SK-N-SH (cell line): ENCODE results near the gene FAM163A. TPM values are rescaled to one million over a fixed set of nuclear protein-coding genes. Genes with fewer than 3 reads are reported as not detected.

Experiments
- CTCF ChIA-PET: fragments of 300-600, 350-600 bp; formaldehyde crosslinking; extraction: SDS; loops from one replicate; lab custom pipeline; 2021; lab: Yijun Ruan, JAX
- POLR2A ChIA-PET: fragments of 350-600 bp; sonication (Branson Sonifier 250); formaldehyde crosslinking; extraction: SDS; loops from one replicate; lab custom pipeline; 2020; ENCODE audit warnings: antibody characterized with exemption, inconsistent platforms; lab: Yijun Ruan, JAX
- DNase-seq: peaks from one replicate; pipeline ENCODE4 v3.0.0; 2012
- H2AFZ ChIP-seq: fragments of 200-600 bp; sonication (generic); 2 replicates; pipeline ENCODE4 v1.8.1; 2016; ENCODE audit warnings: antibody characterized with exemption, mild to moderate bottlenecking, low read depth
- H3F3A ChIP-seq: fragments of 200-600 bp; sonication (generic); replicated peaks from 2 replicates; pipeline ENCODE3; 2016; ENCODE audit warnings: antibody characterized with exemption, mild to moderate bottlenecking; ENCODE audit not compliant: insufficient read depth
- H3K27ac ChIP-seq, 2 experiments: fragments of 200-500 bp in 1 of 2; fragments of 200-600 bp in 1 of 2; sonication (Bioruptor generic) in 1 of 2; sonication (generic), shearing (Covaris generic) in 1 of 2; 2 replicates each; pipeline versions ENCODE4 v1.5.1 to v1.6.1; 2014 to 2016; ENCODE audit warnings: low read depth in 2 of 2, inconsistent platforms in 1 of 2, low read length in 1 of 2, mild to moderate bottlenecking in 1 of 2, mixed read lengths in 1 of 2
- H3K27me3 ChIP-seq: fragments of 200-600 bp; sonication (generic), shearing (Covaris generic); 2 replicates; pipeline ENCODE4 v1.6.1; 2016; ENCODE audit warnings: mixed run types; ENCODE audit not compliant: insufficient read depth
- H3K36me3 ChIP-seq, 2 experiments: fragments of 200-500 bp in 1 of 2; fragments of 200-600 bp in 1 of 2; sonication (Bioruptor generic) in 1 of 2; sonication (generic) in 1 of 2; replicated peaks in 1 of 2; 2 replicates each; pipeline versions ENCODE3 to v1.5.1; 2014 to 2016; ENCODE audit warnings: low read length in 1 of 2, mild to moderate bottlenecking in 1 of 2; ENCODE audit not compliant: insufficient read depth in 2 of 2, control insufficient read depth in 1 of 2
- H3K4me1 ChIP-seq, 2 experiments: fragments of 200-500 bp in 1 of 2; fragments of 200-600 bp in 1 of 2; sonication (Bioruptor generic) in 1 of 2; sonication (generic), shearing (Covaris generic) in 1 of 2; 2 replicates each; pipeline versions ENCODE4 v1.5.1 to v1.6.1; 2014 to 2016; ENCODE audit warnings: low read depth in 1 of 2, low read length in 1 of 2, mixed run types in 1 of 2; ENCODE audit not compliant: insufficient read depth in 2 of 2, control insufficient read depth in 1 of 2
- H3K4me2 ChIP-seq: fragments of 200-600 bp; sonication (generic), shearing (Covaris generic); 2 replicates; pipeline ENCODE4 v1.6.1; 2017; ENCODE audit warnings: mixed run types
- H3K4me3 ChIP-seq, 2 experiments: fragments of 200-500 bp in 1 of 2; fragments of 200-600 bp in 1 of 2; sonication (Bioruptor generic) in 1 of 2; sonication (generic), shearing (Covaris generic) in 1 of 2; 2 replicates each; pipeline versions ENCODE4 v1.5.1 to v1.8.1; 2014 to 2016; ENCODE audit warnings: low read depth in 2 of 2, inconsistent platforms in 1 of 2, low read length in 1 of 2, mild to moderate bottlenecking in 1 of 2, mixed read lengths in 1 of 2, moderate library complexity in 1 of 2
- H3K79me2 ChIP-seq: fragments of 200-600 bp; sonication (generic); 2 replicates; pipeline ENCODE4 v1.8.1; 2017; ENCODE audit warnings: mild to moderate bottlenecking; ENCODE audit not compliant: insufficient read depth
- H3K9ac ChIP-seq: fragments of 200-600 bp; sonication (generic); 2 replicates; pipeline ENCODE4 v1.6.1; 2017; ENCODE audit warnings: mixed run types
- H3K9me2 ChIP-seq: fragments of 200-600 bp; sonication (generic); 2 replicates; pipeline ENCODE4 v1.6.1; 2017; ENCODE audit warnings: mixed run types
- H3K9me3 ChIP-seq: fragments of 200-600 bp; sonication (generic); 2 replicates; pipeline ENCODE4 v1.6.1; 2017; ENCODE audit warnings: mixed run types, mild to moderate bottlenecking, moderate library complexity
- H4K20me1 ChIP-seq: fragments of 200-600 bp; sonication (generic); 2 replicates; pipeline ENCODE4 v1.6.1; 2017; ENCODE audit warnings: mild to moderate bottlenecking, mixed run types; ENCODE audit not compliant: insufficient read depth
- ELF1 ChIP-seq: IDR thresholded peaks from 2 replicates; pipeline ENCODE4 v1.4.0; 2012
- EP300 ChIP-seq, 2 experiments: IDR thresholded peaks; 2 replicates each; pipeline versions ENCODE4 v1.4.0 to v1.6.1; 2012; ENCODE audit warnings: borderline replicate concordance in 1 of 2, low read depth in 1 of 2, low read length in 1 of 2
- FOXM1 ChIP-seq: IDR thresholded peaks from 2 replicates; pipeline ENCODE4 v1.4.0; 2012; ENCODE audit warnings: low read depth, mild to moderate bottlenecking
- GABPA ChIP-seq: IDR thresholded peaks from 2 replicates; pipeline ENCODE4 v1.4.0; 2012; ENCODE audit warnings: low read depth, mild to moderate bottlenecking
- IRF3 ChIP-seq: fragments of 150-350 bp; IDR thresholded peaks from 2 replicates; pipeline ENCODE4 v1.6.1; 2016; ENCODE audit warnings: mild to moderate bottlenecking, low read depth, low read length
- JUND ChIP-seq: IDR thresholded peaks from 2 replicates; pipeline ENCODE4 v1.4.0; 2012
- MXI1 ChIP-seq: IDR thresholded peaks from 2 replicates; pipeline ENCODE4 v1.6.1; 2012; ENCODE audit warnings: mild to moderate bottlenecking, low read depth, low read length, improper control_type of control experiment
- POLR2AphosphoS5 ChIP-seq: IDR thresholded peaks from 2 replicates; pipeline ENCODE4 v1.6.1; 2012; ENCODE audit warnings: low read depth, low read length
- RAD21 ChIP-seq: IDR thresholded peaks from 2 replicates; pipeline ENCODE4 v1.6.1; 2012; ENCODE audit warnings: mild to moderate bottlenecking, low read length
- RFX5 ChIP-seq: IDR thresholded peaks from 2 replicates; pipeline ENCODE4 v1.6.1; 2012; ENCODE audit warnings: mild to moderate bottlenecking, improper control_type of control experiment, low read length
- TAF1 ChIP-seq: IDR thresholded peaks from 2 replicates; pipeline ENCODE4 v1.6.1; 2012; ENCODE audit warnings: low read depth, mild to moderate bottlenecking, low read length, moderate library complexity, borderline replicate concordance
- WGBS: methylation state at CpG from one replicate; pipeline ENCODE4 v1.1.6; 2017; ENCODE audit warnings: low lambda C conversion rate; 5-methylcytosine and 5-hydroxymethylcytosine counted together
- polyA plus RNA-seq, 3 experiments: library from polyadenylated mRNA; depleted of rRNA; stranded (reverse); fragments of >200 nt; gene quantifications; 2 replicates each; pipeline ENCODE4 v1.2.3, GENCODE V29; 2012
- TF ChIP-seq, protein P1 (sequence below): IDR thresholded peaks from 2 replicates; pipeline ENCODE4 v1.4.0; 2012; ENCODE audit warnings: low read depth
- TF ChIP-seq, protein P2 (sequence below): IDR thresholded peaks from 2 replicates; pipeline ENCODE4 v1.4.0; 2012; ENCODE audit warnings: low read depth, borderline replicate concordance
- TF ChIP-seq, protein P3 (sequence below): fragments of 200-600 bp; sonication (generic); IDR thresholded peaks from 2 replicates; pipeline ENCODE4 v1.6.1; 2017; ENCODE audit warnings: antibody characterized with exemption, mild to moderate bottlenecking, moderate library complexity
- TF ChIP-seq, protein P4 (sequence below): IDR thresholded peaks from 2 replicates; pipeline ENCODE4 v1.4.0; 2012; ENCODE audit warnings: low read depth, borderline replicate concordance

Gene FAM163A
- polyA plus RNA-seq, 1 of the 3 experiments (the other 2 are of a cell fraction): 0.43 TPM

GRCh38 chr1:179708434-179709195, 34.5 kb upstream of the FAM163A start:
- Histone ChIP-seq H3K27me3 (no peaks in the 10 kb centered on the region), H4K20me1 (no peaks in the 10 kb centered on the region), H3K4me1 (peaks cover 0 to 23% of the 10 kb centered on the region in 2 experiments; a peak in 2 of 4 replicates), H3K36me3 (no peaks in the 10 kb centered on the region), H2AFZ (no peak overlapping the region), H3K9ac (no peak overlapping the region), H3K79me2 (no peaks in the 10 kb centered on the region), H3K4me3 (no peak overlapping the region), H3F3A (no peaks in the 10 kb centered on the region), H3K4me2 (no peak overlapping the region), H3K27ac (peak overlapping the region in 1 of 2 experiments; percentile 84; a peak in 1 of 4 replicates), H3K9me3 (no peaks in the 10 kb centered on the region), H3K9me2 (no peaks in the 10 kb centered on the region)
- DNase-seq: no peak
- ChIA-PET POLR2A (interaction anchor here (0.8 to 2.8 kb wide), 6 partner anchors 34 to 109 kb away, joined by 3 to 13 read pairs (median 4); partner anchors contain the start of gene FAM163A), CTCF (interaction anchor here (1.0 to 16.1 kb wide), 10 partner anchors 19 to 988 kb away, joined by 3 to 862 read pairs (median 5); no protein-coding TSS in a partner anchor)
- TF ChIP-seq POLR2AphosphoS5: no peak
- TF ChIP-seq IRF3: no peak
- no peak for TF ChIP-seq RFX5
- TF ChIP-seq GABPA: no peak
- TF ChIP-seq, protein P1, sequence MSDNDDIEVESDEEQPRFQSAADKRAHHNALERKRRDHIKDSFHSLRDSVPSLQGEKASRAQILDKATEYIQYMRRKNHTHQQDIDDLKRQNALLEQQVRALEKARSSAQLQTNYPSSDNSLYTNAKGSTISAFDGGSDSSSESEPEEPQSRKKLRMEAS: no peak
- no peak for TF ChIP-seq TAF1
- no peak for TF ChIP-seq ELF1
- TF ChIP-seq, protein P2, sequence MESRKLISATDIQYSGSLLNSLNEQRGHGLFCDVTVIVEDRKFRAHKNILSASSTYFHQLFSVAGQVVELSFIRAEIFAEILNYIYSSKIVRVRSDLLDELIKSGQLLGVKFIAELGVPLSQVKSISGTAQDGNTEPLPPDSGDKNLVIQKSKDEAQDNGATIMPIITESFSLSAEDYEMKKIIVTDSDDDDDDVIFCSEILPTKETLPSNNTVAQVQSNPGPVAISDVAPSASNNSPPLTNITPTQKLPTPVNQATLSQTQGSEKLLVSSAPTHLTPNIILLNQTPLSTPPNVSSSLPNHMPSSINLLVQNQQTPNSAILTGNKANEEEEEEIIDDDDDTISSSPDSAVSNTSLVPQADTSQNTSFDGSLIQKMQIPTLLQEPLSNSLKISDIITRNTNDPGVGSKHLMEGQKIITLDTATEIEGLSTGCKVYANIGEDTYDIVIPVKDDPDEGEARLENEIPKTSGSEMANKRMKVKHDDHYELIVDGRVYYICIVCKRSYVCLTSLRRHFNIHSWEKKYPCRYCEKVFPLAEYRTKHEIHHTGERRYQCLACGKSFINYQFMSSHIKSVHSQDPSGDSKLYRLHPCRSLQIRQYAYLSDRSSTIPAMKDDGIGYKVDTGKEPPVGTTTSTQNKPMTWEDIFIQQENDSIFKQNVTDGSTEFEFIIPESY: no peak
- TF ChIP-seq FOXM1: no peak
- TF ChIP-seq, protein P3, sequence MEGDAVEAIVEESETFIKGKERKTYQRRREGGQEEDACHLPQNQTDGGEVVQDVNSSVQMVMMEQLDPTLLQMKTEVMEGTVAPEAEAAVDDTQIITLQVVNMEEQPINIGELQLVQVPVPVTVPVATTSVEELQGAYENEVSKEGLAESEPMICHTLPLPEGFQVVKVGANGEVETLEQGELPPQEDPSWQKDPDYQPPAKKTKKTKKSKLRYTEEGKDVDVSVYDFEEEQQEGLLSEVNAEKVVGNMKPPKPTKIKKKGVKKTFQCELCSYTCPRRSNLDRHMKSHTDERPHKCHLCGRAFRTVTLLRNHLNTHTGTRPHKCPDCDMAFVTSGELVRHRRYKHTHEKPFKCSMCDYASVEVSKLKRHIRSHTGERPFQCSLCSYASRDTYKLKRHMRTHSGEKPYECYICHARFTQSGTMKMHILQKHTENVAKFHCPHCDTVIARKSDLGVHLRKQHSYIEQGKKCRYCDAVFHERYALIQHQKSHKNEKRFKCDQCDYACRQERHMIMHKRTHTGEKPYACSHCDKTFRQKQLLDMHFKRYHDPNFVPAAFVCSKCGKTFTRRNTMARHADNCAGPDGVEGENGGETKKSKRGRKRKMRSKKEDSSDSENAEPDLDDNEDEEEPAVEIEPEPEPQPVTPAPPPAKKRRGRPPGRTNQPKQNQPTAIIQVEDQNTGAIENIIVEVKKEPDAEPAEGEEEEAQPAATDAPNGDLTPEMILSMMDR: no peak
- no peak for TF ChIP-seq EP300 (IDR thresholded peaks at IDR 0.05; ENCODE audit: borderline replicate concordance in 1 of 2, low read depth in 1 of 2, low read length in 1 of 2)
- TF ChIP-seq, protein P4, sequence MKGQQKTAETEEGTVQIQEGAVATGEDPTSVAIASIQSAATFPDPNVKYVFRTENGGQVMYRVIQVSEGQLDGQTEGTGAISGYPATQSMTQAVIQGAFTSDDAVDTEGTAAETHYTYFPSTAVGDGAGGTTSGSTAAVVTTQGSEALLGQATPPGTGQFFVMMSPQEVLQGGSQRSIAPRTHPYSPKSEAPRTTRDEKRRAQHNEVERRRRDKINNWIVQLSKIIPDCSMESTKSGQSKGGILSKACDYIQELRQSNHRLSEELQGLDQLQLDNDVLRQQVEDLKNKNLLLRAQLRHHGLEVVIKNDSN: no peak
- TF ChIP-seq JUND: no peak
- no peak for TF ChIP-seq RAD21
- no peak for TF ChIP-seq MXI1
- WGBS: 56% methylated on average over 6 of the region's 6 CpGs
